Suprapubic skin (tissue), 3 donors: Measurements from ENCODE around the gene IGSF1.

Experiments
- CTCF ChIP-seq, 2 donors: fragments of 200-600 bp in 1 of 2; fragments of 450-650 bp in 1 of 2; sonication (generic) in 1 of 2; IDR thresholded peaks; one replicate each; pipeline ENCODE4 v1.5.1; 2016 to 2019; ENCODE audit warnings: antibody characterized with exemption in 2 of 2, mild to moderate bottlenecking in 1 of 2, moderate library complexity in 1 of 2
- EP300 ChIP-seq: sonication (generic); formaldehyde crosslinking; IDR thresholded peaks from one replicate; pipeline ENCODE4 v1.6.1; 2017; ENCODE audit warnings: antibody characterized with exemption
- POLR2A ChIP-seq, 2 donors: fragments of 450-650 bp; IDR thresholded peaks; one replicate each; pipeline ENCODE4 v1.6.1; 2017; ENCODE audit warnings: antibody characterized with exemption in 2 of 2, mild to moderate bottlenecking in 2 of 2, moderate library complexity in 2 of 2

- TF ChIP-seq CTCF (IDR thresholded peaks at IDR 0.05) (no peak), EP300 (no peak), POLR2A (IDR thresholded peaks at IDR 0.05) (no peak)
These were observed 19.0 kb downstream of the IGSF1 start for GRCh38 chrX:131270080-131270479.
